HEK293T (cell line): ENCODE results near the gene ATAD3C.
A peak's percentile ranks its signal among the peaks of the same experiment; 100 is the strongest.
"Not testable (repeated sequence)": the region's sequence is repeated elsewhere in the genome, so short reads cannot be mapped to it uniquely, and the experiment has no call there.

Experiments
- CTCF ChIA-PET: fragments of 350-600 bp; formaldehyde crosslinking; extraction: SDS; loops from one replicate; lab custom pipeline; 2021; ENCODE audit warnings: antibody characterized with exemption, inconsistent platforms; lab: Yijun Ruan, JAX
- POLR2A ChIA-PET: fragments of 350-600 bp; formaldehyde crosslinking; extraction: SDS; loops from one replicate; lab custom pipeline; 2020; ENCODE audit warnings: antibody characterized with exemption, inconsistent platforms; lab: Yijun Ruan, JAX
- DNase-seq: peaks from one replicate; pipeline ENCODE4 v3.0.0; 2012; ENCODE audit warnings: mixed read lengths; ENCODE audit errors: extremely low spot score
- BHLHE40 ChIP-seq: fragments of 450-650 bp; IDR thresholded peaks from 2 replicates; pipeline ENCODE4 v1.6.1; 2016; ENCODE audit warnings: mild to moderate bottlenecking, moderate library complexity, borderline replicate concordance
- CTBP1 ChIP-seq: fragments of 450-650 bp; IDR thresholded peaks from 2 replicates; pipeline ENCODE4 v1.6.1; 2016; ENCODE audit warnings: borderline replicate concordance
- ELF4 ChIP-seq: fragments of 450-650 bp; IDR thresholded peaks from 2 replicates; pipeline ENCODE4 v1.6.1; 2017; ENCODE audit warnings: antibody characterized with exemption
- FOXA1 ChIP-seq: fragments of 450-650 bp; IDR thresholded peaks from 2 replicates; pipeline ENCODE4 v1.6.1; 2016; ENCODE audit warnings: mild to moderate bottlenecking
- FOXM1 ChIP-seq: fragments of 450-650 bp; IDR thresholded peaks from 2 replicates; pipeline ENCODE4 v1.6.1; 2017; ENCODE audit warnings: mild to moderate bottlenecking, borderline replicate concordance
- L3MBTL2 ChIP-seq: fragments of 450-650 bp; conservative IDR thresholded peaks from 2 replicates; pipeline ENCODE4 v1.6.1; 2016; ENCODE audit warnings: mild to moderate bottlenecking
- LEF1 ChIP-seq: fragments of 450-650 bp; IDR thresholded peaks from 2 replicates; pipeline ENCODE4 v1.6.1; 2017; ENCODE audit warnings: mild to moderate bottlenecking, borderline replicate concordance
- TARDBP ChIP-seq: fragments of 450-650 bp; IDR thresholded peaks from 2 replicates; pipeline ENCODE4 v1.6.1; 2016
- ZNF384 ChIP-seq: fragments of 450-650 bp; IDR thresholded peaks from 2 replicates; pipeline ENCODE4 v1.6.1; 2016
- TF ChIP-seq, protein P1 (sequence below): fragments of 450-650 bp; IDR thresholded peaks from 2 replicates; pipeline ENCODE4 v1.6.1; 2016

ATAD3C gene

DNA sequence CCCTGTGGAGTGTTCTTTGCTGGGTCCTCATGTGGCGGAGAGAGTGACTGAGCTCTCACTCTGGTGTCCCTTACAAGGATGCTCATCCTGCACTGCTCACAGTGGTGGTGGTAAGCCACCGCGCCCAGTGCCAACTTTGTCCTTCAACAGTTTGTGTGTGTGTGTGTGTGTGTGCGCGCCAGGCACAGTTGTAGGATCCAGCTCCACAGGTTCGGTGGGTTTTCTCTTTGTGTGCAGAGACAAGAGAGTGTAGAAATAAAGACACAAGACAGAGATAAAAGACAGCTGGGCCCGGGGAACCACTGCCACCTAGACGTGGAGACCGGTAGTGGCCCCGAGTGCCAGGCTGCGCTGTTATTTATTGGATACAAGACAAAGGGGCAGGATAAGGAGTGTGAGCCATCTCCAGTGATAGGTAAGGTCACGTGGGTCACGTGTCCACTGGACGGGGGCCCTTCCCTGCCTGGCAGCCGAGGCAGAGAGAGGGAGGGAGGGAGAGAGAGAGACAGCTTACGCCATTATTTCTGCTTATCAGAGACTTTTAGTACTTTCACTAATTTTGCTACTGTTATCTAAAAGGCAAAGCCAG, 55.4 kb downstream of the ATAD3C start:
- TF ChIP-seq CTBP1: 0 out of 2 replicates have a peak, but pooled peaks have one; percentile 25
- TF ChIP-seq, protein P1, sequence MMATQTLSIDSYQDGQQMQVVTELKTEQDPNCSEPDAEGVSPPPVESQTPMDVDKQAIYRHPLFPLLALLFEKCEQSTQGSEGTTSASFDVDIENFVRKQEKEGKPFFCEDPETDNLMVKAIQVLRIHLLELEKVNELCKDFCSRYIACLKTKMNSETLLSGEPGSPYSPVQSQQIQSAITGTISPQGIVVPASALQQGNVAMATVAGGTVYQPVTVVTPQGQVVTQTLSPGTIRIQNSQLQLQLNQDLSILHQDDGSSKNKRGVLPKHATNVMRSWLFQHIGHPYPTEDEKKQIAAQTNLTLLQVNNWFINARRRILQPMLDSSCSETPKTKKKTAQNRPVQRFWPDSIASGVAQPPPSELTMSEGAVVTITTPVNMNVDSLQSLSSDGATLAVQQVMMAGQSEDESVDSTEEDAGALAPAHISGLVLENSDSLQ: peak; percentile 78
- ChIA-PET CTCF (interaction anchor here (0.6 to 1.3 kb wide), 4 partner anchors 64 to 159 kb away, joined by 3 to 9 read pairs (median 3); partner anchors contain the start of gene CCNL2), POLR2A (interaction anchor here (1.0 to 1.9 kb wide), 4 partner anchors 97 to 130 kb away, joined by 4 to 7 read pairs (median 6); partner anchors contain the start of gene AURKAIP1)
- not testable (repeated sequence) for DNase-seq

DNA sequence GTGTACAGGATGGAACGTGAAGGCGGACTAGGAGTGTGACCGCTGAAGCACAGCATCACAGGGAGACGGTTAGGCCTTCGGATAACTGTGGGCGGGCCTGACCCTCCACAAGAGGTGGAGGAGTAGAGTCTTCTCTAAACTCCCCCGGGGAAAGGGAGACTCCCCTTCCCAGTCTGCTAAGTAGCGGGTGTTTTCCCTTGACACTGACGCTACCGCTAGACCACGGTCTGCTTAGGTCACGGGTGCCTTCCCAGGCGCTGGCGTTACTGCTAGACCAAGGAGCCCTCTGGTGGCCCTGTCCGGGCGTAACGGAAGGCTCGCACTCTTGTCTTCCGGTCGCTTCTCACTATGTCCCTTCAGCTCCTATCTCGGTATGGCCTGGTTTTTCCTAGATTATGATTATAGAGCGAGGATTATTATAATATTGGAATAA, 55.9 kb downstream of the ATAD3C start:
- POLR2A ChIA-PET: interaction anchor here (1.0 to 1.9 kb wide), 4 partner anchors 98 to 130 kb away, joined by 4 to 7 read pairs (median 6); partner anchors contain the start of gene AURKAIP1
- CTCF ChIA-PET: interaction anchor here (1.1 kb wide), 1 partner anchor 103 kb away, joined by 3 read pairs; no protein-coding TSS in a partner anchor
- DNase-seq: not testable (repeated sequence)

DNA sequence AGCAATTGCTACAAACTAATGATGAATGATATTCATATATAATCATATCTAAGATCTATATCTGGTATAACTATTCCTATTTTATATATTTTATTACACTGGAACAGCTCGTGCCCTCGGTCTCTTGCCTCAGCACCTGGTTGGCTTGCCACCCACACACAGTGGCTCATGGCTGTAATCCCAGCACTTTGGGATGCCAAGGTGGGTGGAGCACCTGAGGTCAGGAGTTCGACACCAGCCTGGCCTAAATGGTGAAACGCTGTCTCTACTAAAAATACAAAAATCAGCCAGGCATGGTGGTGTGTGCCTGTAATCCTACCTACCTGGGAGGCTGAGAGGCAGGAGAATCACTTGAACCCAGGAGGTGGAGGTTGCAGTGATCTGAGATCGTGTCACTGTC, 56.3 kb downstream of the ATAD3C start:
- POLR2A ChIA-PET: interaction anchor here (1.3 to 1.9 kb wide), 3 partner anchors 98 to 131 kb away, joined by 5 to 7 read pairs (median 6); partner anchors contain the start of gene AURKAIP1
- DNase-seq: not testable (repeated sequence)
- CTCF ChIA-PET: interaction anchor here (1.1 kb wide), 1 partner anchor 103 kb away, joined by 3 read pairs; no protein-coding TSS in a partner anchor

DNA sequence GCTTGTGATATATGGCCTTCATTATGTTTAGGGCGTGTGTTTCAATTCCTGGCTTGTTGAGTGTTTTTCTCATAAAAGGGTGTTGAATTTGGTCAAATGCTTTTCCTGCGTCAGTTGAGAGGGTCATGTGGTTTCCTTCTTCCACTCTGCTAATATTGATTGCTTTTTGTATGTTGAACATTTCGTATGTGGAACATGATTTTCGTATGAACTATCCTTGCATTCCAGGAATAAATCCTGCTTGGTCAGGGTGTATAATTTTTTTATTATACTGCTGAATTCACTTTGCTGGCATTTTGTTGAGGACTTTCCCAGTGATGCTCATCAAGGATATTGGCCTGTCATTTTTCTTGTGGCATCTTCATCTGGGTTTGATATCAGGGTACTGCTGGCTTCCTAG, 57.8 kb downstream of the ATAD3C start:
- TF ChIP-seq FOXM1 (no peak), CTBP1 (no peak), ELF4 (no peak), L3MBTL2 (no peak), FOXA1 (no peak), TARDBP (no peak)
- CTCF ChIA-PET: no interaction called here
- POLR2A ChIA-PET: no interaction called here
- DNase-seq: no peak

DNA sequence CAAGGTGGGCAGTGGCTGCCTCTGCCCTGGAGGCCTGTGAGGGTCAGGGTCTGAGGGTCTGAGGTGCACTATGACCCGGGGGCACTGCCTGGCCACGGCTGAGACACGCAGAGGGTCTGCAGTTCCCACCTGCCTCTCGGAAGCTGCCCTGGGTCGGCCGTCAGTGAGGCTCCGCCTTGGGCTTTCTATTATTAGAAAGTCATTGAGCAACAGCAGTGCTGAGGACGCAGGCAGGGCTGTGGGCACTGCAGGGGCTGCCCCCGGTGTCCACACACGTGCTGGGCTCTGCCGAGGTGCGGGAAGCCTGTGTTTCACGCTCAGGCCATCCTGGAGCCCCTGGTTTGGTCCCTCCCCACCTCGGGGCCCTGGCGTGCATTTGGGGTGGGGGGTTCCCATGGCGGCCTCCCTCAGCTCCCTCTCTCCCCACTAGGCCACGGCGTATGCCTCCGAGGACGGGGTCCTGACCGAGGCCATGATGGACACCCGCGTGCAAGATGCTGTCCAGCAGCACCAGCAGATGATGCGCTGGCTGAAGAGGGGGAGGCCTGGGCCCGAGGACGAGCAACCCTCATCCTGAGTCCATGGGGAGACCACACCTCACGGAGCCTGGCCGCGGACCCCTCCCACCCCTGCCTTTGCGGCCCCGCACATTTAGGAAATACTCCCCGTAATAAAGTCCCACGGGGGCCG, 59.4 kb downstream of the ATAD3C start:
- POLR2A ChIA-PET, CTCF ChIA-PET, DNase-seq: not testable (repeated sequence)

DNA sequence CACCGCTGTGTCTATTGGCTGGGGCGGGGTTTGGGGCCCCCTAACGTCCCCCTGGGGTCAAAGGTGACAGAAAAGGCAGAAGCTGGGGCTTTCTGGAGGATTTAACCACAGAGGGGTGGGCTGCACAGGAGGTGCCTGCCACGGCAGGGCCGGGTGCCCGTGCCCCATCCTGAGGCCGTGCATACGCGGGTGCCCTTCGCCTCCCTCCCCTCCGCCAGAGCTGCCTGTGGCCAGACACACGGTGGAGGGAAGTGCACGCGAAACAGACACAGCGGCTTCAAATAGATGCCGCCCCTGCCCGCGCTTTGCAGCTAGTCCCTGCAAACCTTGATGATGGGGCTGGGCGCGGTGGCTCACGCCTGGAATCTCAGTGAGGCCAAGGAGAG, 60.0 kb downstream of the ATAD3C start:
- DNase-seq, CTCF ChIA-PET, POLR2A ChIA-PET: not testable (repeated sequence)

DNA sequence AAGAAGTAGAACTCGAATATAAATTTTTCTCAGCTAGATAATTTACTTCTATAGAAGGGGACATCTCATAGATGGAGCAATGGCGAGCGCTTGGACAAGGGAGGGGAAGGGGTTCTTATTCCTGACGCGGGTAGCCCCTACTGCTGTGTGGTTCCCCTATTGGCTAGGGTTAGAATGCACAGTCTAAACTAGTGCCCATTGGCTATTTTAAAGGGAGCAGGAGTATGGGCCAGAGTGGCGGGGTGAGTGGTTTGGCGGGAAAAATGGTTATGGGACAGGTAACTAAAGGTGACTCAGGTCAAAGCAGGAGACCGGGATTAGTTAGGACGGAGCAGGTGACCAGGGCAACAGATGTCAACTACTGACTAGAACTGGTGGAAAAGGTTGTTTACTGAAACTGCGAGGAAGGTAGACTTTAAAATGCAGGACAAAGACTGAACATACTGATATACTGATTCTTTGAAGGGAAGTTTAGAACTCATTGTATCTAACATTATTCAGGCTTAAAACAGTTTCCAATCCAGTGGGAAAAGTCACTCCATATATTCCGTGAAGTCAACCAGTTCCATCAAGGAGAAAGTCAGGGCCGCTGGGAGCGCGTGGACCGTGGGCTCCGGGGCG, 61.5 kb downstream of the ATAD3C start:
- ChIA-PET POLR2A (interaction anchor here (0.6 to 0.9 kb wide), 3 partner anchors 10 to 114 kb away, joined by 3 to 6 read pairs (median 3); partner anchors contain the start of gene MIB2), CTCF (no interaction called here)
- TF ChIP-seq FOXM1 (peak; percentile 89; the same call in 1 of the 2 replicates), ZNF384 (no peak), L3MBTL2 (peak; percentile 55; the same call in 1 of the 2 replicates), BHLHE40 (no peak), LEF1 (no peak), FOXA1 (no peak)
- DNase-seq: no peak

DNA sequence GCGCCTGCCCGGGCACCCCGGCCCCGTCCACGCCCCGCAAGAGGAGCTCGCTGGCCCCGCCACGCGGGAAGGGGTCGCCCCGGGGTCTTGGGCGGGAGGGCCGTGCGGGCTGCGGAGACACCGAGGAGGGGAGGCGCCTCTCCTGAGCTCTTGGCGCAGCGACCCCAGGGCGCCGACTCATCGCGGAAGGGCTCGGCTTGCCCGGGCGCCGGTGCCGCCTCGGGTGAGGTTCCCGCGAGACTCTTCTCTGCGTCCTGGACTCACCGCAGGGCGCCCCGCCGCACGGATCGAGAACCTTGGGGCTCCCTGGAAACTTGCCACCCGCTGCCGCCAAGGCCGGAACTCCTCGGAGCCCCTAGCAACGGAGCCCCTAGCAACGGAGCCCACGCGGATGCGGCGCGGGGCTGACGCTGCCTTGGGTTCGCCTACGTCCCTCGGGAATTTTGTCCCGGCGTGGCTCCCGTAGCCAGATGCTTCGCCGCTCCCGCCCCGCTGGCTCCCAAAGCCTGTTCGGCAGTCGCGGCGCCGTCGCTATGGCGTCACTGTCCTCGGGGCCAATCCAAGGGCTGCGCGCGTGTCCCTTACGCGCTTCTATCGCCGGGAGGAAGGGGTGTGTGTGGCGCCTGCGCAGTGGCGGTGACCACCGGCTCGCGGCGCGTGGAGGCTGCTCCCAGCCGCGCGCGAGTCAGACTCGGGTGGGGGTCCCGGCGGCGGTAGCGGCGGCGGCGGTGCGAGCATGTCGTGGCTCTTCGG, 62.2 kb downstream of the ATAD3C start, which contains the start of gene ATAD3A:
ATAD3A (plus strand) TSS at position 630 of the 753 bp plus-strand sequence; CDS start at position 737, 107 bp downstream.
- TF ChIP-seq TARDBP: peak; percentile 91
- TF ChIP-seq CTBP1: peak; percentile 59; the same call in 1 of the 2 replicates
- peak; percentile 15; the same call in 1 of the 2 replicates for TF ChIP-seq ELF4
- peak; percentile 61 for TF ChIP-seq L3MBTL2
- no peak for TF ChIP-seq BHLHE40
- POLR2A ChIA-PET: interaction anchor here (0.6 to 0.9 kb wide), 3 partner anchors 9 to 115 kb away, joined by 3 to 6 read pairs (median 3); partner anchors contain the start of gene MIB2
- CTCF ChIA-PET: no interaction called here

DNA sequence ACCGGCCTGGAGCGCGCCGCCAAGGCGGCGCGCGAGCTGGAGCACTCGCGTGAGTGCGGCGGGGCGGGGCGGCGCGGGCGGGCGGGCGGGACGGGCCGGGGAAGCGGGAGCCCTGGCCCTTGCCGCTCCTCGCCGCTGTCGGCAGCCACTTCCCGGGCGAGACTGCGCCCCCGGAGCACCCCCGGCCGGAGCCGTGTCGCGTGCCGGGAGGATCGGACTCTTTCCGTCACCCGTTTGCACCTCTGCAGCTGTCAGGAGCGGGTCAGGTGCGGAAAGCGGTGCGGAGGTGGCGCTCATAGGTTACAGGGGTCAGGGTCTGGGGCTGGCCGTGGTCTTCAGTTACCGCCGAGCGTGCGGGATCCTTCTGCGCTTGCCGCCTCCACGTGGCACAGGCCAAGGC, 62.9 kb downstream of the ATAD3C start:
- POLR2A ChIA-PET, DNase-seq, CTCF ChIA-PET: not testable (repeated sequence)

More for the DNA sequence above, 62.2 kb downstream of the ATAD3C start, which contains the start of gene ATAD3A:
- peak; percentile 93 for DNase-seq

DNA sequence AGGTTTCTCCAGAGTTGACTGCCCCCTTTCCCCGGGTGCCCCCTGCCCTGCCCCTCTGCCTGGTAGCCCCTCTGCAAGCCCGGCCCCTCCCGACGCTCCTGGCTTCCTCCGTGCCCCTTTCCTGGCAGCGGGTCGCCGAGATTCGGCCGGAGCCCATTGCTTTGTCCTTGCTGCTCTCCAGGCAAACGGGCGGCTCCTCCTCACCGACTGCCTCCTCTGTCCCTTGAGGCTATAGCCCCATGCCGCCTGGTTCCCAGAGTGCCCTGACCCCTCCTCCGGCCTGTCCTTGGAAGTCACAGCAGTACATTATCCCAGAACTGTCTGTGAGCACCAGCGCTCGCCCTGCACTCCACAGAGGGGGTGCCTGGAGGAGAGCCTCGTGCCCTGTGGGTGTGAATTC, 64.2 kb downstream of the ATAD3C start:
- CTCF ChIA-PET, POLR2A ChIA-PET, DNase-seq: not testable (repeated sequence)

DNA sequence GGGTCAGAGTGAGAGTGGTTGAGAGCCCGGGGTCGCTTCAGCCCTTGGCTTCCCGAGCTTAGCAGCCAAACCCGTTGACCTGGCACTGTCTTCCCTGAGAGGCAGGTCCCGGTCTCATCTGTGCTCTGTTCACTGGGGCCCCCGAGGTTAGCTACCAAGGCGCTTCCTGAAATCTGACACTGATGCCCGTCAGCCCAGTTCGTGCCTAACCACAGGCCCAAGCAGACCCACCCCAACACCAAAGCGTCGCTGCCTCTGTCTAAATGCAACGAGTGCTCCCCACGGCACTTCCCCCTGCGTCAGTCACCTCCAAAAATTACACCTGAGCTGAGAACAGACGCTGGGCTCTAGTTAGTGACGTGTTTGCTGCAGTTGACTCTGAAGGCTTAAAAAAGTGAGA, 64.9 kb downstream of the ATAD3C start:
- POLR2A ChIA-PET, CTCF ChIA-PET, DNase-seq: not testable (repeated sequence)

DNA sequence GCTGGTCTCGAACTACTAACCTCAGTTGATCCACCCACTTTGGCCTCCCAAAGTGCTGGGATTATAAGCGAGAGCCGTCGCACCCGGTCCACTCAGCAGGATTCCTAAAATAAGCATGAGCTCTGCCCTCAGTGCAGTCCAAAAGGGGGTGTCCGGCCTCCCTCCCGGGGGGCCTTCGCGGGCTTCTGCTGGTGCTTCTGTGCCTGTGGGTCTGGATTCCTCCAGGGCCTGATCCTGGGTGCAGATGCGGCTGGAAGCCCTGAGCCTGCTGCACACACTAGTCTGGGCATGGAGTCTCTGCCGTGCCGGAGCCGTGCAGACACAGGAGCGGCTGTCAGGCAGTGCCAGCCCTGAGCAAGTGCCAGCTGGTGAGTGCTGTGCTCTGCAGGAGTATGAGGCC, 67.4 kb downstream of the ATAD3C start:
- CTCF ChIA-PET, POLR2A ChIA-PET, DNase-seq: not testable (repeated sequence)
